B cell (primary cell): ENCODE results near the gene CADPS. TPM values are rescaled to one million over a fixed set of nuclear protein-coding genes. Genes with fewer than 3 reads are reported as not detected.

ENCODE experiments used
- ATAC-seq: fragments of 200-7000 bp; cut with Tn5 transposase; one replicate; pipeline ENCODE4 v1.10.0; 2021; ENCODE audit warnings: low read depth, mild to moderate bottlenecking, moderate number of reproducible peaks, moderate library complexity
- CTCF ChIA-PET: fragments of 350-600 bp; sonication (Branson Sonifier 250); formaldehyde crosslinking; loops from one replicate; lab custom pipeline; 2021; ENCODE audit warnings: antibody characterized with exemption, inconsistent platforms; lab: Charles Lee
- POLR2A ChIA-PET: fragments of 350-600 bp; sonication (Branson Sonifier 250); formaldehyde crosslinking; loops from one replicate; lab custom pipeline; 2021; ENCODE audit warnings: antibody characterized with exemption; lab: Charles Lee
- DNase-seq: peaks from one replicate; pipeline ENCODE4 v3.0.0; 2013
- H2AFZ ChIP-seq: 2 replicates; pipeline ENCODE4 v1.6.1; 2012; ENCODE audit warnings: mild to moderate bottlenecking, low read depth, low read length; ENCODE audit not compliant: insufficient read depth, poor library complexity, severe bottlenecking
- H3K27ac ChIP-seq, 2 donors: 1 replicate in 1 of 2; 2 replicates in 1 of 2; pipeline ENCODE4 v1.5.1; 2012 to 2013; ENCODE audit warnings: low read length in 2 of 2, mild to moderate bottlenecking in 2 of 2, moderate library complexity in 1 of 2
- H3K27me3 ChIP-seq, 4 experiments: fragments of 200-600 bp in 1 of 4; sonication (generic) in 1 of 4; replicated peaks in 1 of 4; 1 replicate in 2 of 4; 2 replicates in 2 of 4; pipeline versions ENCODE4 v1.6.1 to v1.7.0; 2013 to 2016; ENCODE audit warnings: low read length in 3 of 4, mild to moderate bottlenecking in 2 of 4, mixed read lengths in 1 of 4, moderate library complexity in 1 of 4; ENCODE audit not compliant: insufficient read depth in 4 of 4, control insufficient read depth in 3 of 4; ENCODE audit errors: control extremely low read depth in 1 of 4
- H3K36me3 ChIP-seq, 2 experiments: replicated peaks in 1 of 2; 1 replicate in 1 of 2; 2 replicates in 1 of 2; pipeline versions ENCODE4 v1.6.1 to v1.7.1; 2013; ENCODE audit warnings: low read length in 1 of 2; ENCODE audit not compliant: insufficient read depth in 2 of 2, control insufficient read depth in 1 of 2; ENCODE audit errors: control extremely low read depth in 1 of 2, extremely low read depth in 1 of 2
- H3K4me1 ChIP-seq, 2 donors: fragments of 200-600 bp in 1 of 2; sonication (generic) in 1 of 2; 1 replicate in 1 of 2; 2 replicates in 1 of 2; pipeline versions ENCODE4 v1.5.1 to v1.6.1; 2013 to 2017; ENCODE audit warnings: low read length in 2 of 2; ENCODE audit not compliant: control insufficient read depth in 2 of 2, insufficient read depth in 2 of 2
- H3K4me2 ChIP-seq: replicated peaks from 2 replicates; pipeline ENCODE3; 2012; ENCODE audit warnings: mild to moderate bottlenecking, low read depth, low read length; ENCODE audit not compliant: poor library complexity, severe bottlenecking
- H3K4me3 ChIP-seq, 5 experiments: fragments of 200-600 bp in 1 of 5; sonication (generic) in 1 of 5; 1 replicate in 3 of 5; 2 replicates in 2 of 5; pipeline versions ENCODE4 v1.5.1 to v1.7.0; 2011 to 2016; ENCODE audit warnings: low read length in 4 of 5, mild to moderate bottlenecking in 4 of 5, low read depth in 2 of 5, control low read depth in 1 of 5, moderate library complexity in 1 of 5; ENCODE audit not compliant: insufficient read depth in 1 of 5; ENCODE audit errors: control extremely low read depth in 1 of 5, extremely low read depth in 1 of 5
- H3K79me2 ChIP-seq: fragments of 200-600 bp; sonication (generic); one replicate; pipeline ENCODE4 v1.6.0; 2016; ENCODE audit warnings: low read length; ENCODE audit not compliant: control insufficient read depth, insufficient read depth
- H3K9ac ChIP-seq: fragments of 200-600 bp; sonication (generic); 2 replicates; pipeline ENCODE4 v1.6.1; 2017; ENCODE audit warnings: mild to moderate bottlenecking, low read length, moderate library complexity
- H3K9me3 ChIP-seq, 3 donors: one replicate each; pipeline versions ENCODE4 v1.6.1 to v1.7.1; 2013; ENCODE audit warnings: low read length in 2 of 3; ENCODE audit not compliant: control insufficient read depth in 2 of 3, insufficient read depth in 1 of 3; ENCODE audit errors: control extremely low read depth in 1 of 3
- H4K20me1 ChIP-seq: 2 replicates; pipeline ENCODE4 v1.6.0; 2012; ENCODE audit warnings: mild to moderate bottlenecking, low read length; ENCODE audit not compliant: insufficient read depth, control insufficient read depth, poor library complexity, severe bottlenecking
- H3K27ac Mint-ChIP-seq: one replicate; pipeline ENCODE4 v1.8.0; 2021; ENCODE audit warnings: mixed read lengths
- H3K27me3 Mint-ChIP-seq: one replicate; pipeline ENCODE4 v1.8.0; 2021; ENCODE audit warnings: mixed read lengths
- H3K4me1 Mint-ChIP-seq: one replicate; pipeline ENCODE4 v1.8.0; 2021; ENCODE audit warnings: mixed read lengths
- H3K4me3 Mint-ChIP-seq: one replicate; pipeline ENCODE4 v1.8.0; 2021; ENCODE audit warnings: mixed read lengths
- H3K9me3 Mint-ChIP-seq: one replicate; pipeline ENCODE4 v1.8.0; 2022; ENCODE audit warnings: mixed read lengths; ENCODE audit not compliant: insufficient read depth
- CTCF ChIP-seq: fragments of 200-600 bp; IDR thresholded peaks from one replicate; pipeline ENCODE4 v1.8.0; 2022; ENCODE audit warnings: antibody characterized with exemption, mild to moderate bottlenecking
- EZH2 ChIP-seq: IDR thresholded peaks from 2 replicates; pipeline ENCODE4 v1.6.1; 2012; ENCODE audit warnings: borderline replicate concordance, low read depth, mild to moderate bottlenecking, moderate library complexity, low read length; ENCODE audit not compliant: insufficient read depth, poor library complexity, severe bottlenecking
- WGBS: methylation state at CpG from one replicate; pipeline ENCODE4 v1.1.5; 2013; ENCODE audit warnings: missing lambda C conversion rate; ENCODE audit not compliant: insufficient coverage; 5-methylcytosine and 5-hydroxymethylcytosine counted together
- intact Hi-C: fragments of 100-400 bp; cut with micrococcal nuclease; formaldehyde crosslinking; loops from one replicate; pipeline ENCODE4 v1.10.0; 2022
- polyA plus RNA-seq: library from polyadenylated mRNA; depleted of rRNA; stranded (reverse); fragments of >200 nt; gene quantifications from 2 replicates; pipeline ENCODE4 v1.2.3, GENCODE V29; 2012
- total RNA-seq, 2 donors: library from RNA; stranded (reverse); fragments of 120-200 nt in 1 of 2; gene quantifications; 1 replicate in 1 of 2; 2 replicates in 1 of 2; pipeline versions ENCODE4 v1.2.3 to v1.2.4, GENCODE V29; 2013 to 2022

The CADPS gene
- total and polyA plus RNA-seq, 2 donors (not counting 1 experiment from before 2014, with no cell fraction given) = 0.16 to 0.22 TPM

- no peaks in the 10 kb centered on the region for H3K4me1 ChIP-seq
- no peaks in the 10 kb centered on the region for H3K36me3 ChIP-seq
- no peak overlapping the region for H3K27ac ChIP-seq
- ATAC-seq = no peak
- H3K4me2 ChIP-seq = no peak overlapping the region
- H2AFZ ChIP-seq = no peak overlapping the region
- Mint-ChIP-seq H3K9me3 (no peaks in the 10 kb centered on the region), H3K27ac (no peak overlapping the region), H3K4me1 (peaks cover 4% of the 10 kb centered on the region), H3K27me3 (peaks cover 70% of the 10 kb centered on the region), H3K4me3 (no peak overlapping the region)
- WGBS = 16% methylated on average over 7 of the region's 14 CpGs
- H3K27me3 ChIP-seq = peaks cover 0 to 74% (median 38%) of the 10 kb centered on the region in 4 experiments
- H3K9me3 ChIP-seq = peaks cover 0 to 28% (median 0%) of the 10 kb centered on the region in 3 donors
- H3K4me3 ChIP-seq = no peak overlapping the region
- CTCF ChIA-PET = no interaction called here
- no peak overlapping the region for H3K9ac ChIP-seq
- H4K20me1 ChIP-seq = no peaks in the 10 kb centered on the region
- POLR2A ChIA-PET = no interaction called here
- no peak for DNase-seq
- TF ChIP-seq EZH2 (no peak), CTCF (no peak)
- intact Hi-C loops = no loop called here
- no peaks in the 10 kb centered on the region for H3K79me2 ChIP-seq
These were observed 499.4 kb downstream of the CADPS start for GRCh38 chr3:62375655-62376453.
